IPS-NIHi7 (cell line): ENCODE results near the gene SLC44A4.
"Not testable (repeated sequence)": the region's sequence is repeated elsewhere in the genome, so short reads cannot be mapped to it uniquely, and the experiment has no call there.

ENCODE experiments used
- DNase-seq: peaks from one replicate; pipeline ENCODE4 v3.0.0; 2012; ENCODE audit warnings: mixed read lengths; ENCODE audit errors: extremely low spot score

SLC44A4 gene

DNA sequence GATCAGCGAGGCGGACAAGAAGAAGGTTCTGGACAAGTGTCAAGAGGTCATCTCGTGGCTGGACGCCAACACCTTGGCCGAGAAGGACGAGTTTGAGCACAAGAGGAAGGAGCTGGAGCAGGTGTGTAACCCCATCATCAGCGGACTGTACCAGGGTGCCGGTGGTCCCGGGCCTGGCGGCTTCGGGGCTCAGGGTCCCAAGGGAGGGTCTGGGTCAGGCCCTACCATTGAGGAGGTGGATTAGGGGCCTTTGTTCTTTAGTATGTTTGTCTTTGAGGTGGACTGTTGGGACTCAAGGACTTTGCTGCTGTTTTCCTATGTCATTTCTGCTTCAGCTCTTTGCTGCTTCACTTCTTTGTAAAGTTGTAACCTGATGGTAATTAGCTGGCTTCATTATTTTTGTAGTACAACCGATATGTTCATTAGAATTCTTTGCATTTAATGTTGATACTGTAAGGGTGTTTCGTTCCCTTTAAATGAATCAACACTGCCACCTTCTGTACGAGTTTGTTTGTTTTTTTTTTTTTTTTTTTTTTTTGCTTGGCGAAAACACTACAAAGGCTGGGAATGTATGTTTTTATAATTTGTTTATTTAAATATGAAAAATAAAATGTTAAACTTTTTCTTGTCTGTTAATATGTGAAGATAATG, 49.0 kb downstream of the SLC44A4 start:
- no peak for DNase-seq

- peak; percentile 97 for DNase-seq
Observed at GRCh38 chr6:31827286-31828079, 51.3 kb downstream of the SLC44A4 start, which contains the start of gene HSPA1B. Gene HSPA1B (plus strand): TSS chr6:31827738. CDS start chr6:31827951, 213 bp downstream.

DNA sequence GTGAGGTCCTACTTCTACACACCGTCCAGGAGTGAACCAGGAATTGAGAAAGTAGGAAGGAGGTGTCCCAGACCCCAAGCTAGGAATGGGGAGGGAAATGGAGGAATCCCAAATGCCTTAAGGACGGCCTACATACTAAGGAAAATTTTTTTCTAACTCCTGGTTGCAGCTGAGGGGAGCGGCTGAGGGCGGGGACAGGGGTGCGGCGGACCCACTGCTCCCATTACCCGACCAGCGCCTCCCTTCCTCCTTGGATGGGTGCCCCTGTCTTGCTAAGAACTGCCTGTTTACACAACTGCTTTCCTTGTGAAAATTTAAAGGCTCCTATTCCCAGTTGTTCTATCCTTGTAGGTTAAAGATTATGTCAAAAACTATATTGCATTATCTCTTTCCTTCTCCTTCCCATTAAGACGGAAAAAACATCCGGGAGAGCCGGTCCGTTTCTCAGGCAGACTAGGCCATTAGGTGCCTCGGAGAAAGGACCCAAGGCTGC, 52.0 kb downstream of the SLC44A4 start:
- DNase-seq = peak; percentile 42

DNA sequence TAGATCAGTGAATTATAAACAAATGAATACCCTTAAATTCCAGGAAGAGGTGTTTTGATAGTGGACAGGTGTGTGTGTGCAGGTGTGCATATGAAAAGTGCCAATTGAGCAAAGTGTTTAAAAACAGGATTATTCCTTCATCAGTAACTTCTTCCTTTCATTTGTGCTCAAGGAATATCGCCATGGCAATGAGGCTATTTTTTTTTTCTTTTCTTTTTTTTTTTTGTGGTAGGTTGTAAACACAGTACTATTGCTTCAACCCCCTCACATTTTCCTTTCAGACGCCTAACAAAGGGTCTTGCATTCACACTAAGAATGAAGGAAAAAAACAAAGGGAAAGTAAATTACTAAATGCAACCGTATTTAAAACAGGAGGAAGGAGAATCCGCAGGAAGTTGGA, 53.2 kb downstream of the SLC44A4 start:
- DNase-seq = no peak

DNA sequence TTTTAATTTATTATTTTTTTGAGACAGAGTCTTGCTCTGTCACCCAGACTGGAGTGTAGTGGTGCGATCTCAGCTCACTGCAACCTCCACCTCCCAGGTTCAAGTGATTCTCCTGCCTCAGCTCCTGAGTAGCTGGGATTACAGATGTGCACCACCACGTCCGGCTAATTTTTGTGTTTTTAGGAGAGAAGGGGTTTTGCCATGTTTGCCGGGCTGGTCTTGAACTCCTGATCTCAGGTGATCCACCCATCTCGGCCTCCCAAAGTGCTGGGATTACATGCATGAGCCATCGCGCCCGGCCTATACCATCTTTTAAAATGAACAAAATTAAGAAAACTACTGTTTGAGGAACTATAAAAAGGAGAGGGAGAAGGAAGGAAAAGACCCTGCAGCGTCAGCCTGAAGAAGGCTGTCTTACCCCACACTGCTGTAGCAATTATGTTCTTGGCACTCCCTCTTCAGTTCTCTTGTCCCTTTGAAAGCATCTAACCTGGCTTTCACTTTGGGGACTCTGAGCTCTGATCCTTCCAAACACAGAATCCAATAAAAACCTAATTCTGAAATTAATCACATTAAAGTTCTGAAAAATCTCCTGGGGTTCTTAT, 55.1 kb downstream of the SLC44A4 start:
- not testable (repeated sequence) for DNase-seq

- peak; percentile 61 for DNase-seq
Observed at GRCh38 chr6:31822036-31822821, 56.6 kb downstream of the SLC44A4 start.

GRCh38 chr6:31821301-31822035, 57.3 kb downstream of the SLC44A4 start:
- peak; percentile 55 for DNase-seq

- not testable (repeated sequence) for DNase-seq
Observed at GRCh38 chr6:31820399-31820798, 58.4 kb downstream of the SLC44A4 start.

- DNase-seq = no peak
Observed at GRCh38 chr6:31819871-31820299, 58.9 kb downstream of the SLC44A4 start.

DNA sequence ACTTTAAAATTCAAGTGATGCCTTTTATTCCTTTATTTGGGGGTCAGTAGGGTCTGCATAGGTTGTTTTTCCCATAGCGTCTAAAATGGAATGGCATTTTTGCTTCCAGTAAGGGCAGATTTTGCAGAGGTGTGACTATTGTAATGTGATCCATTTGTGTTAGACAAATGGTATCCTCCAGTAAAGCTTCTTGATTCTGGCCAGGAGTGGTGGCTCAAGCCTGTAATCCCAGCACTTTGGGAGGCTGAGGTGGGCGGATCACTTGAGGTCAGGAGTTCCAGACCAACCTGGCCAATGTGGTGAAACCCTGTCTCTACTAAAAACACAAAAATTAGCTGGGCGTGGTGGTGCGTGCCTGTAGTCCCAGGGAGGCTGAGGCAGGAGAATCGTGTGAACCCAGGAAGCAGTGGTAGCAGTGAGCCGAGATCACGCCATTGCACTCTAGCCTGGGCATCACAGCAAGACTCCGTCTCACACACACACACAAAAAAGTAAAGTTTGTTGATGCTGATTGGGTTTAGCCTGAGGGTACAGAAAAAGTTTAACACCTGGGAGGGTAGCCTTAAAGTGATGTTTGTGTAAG, 60.8 kb downstream of the SLC44A4 start:
- DNase-seq = not testable (repeated sequence)

DNA sequence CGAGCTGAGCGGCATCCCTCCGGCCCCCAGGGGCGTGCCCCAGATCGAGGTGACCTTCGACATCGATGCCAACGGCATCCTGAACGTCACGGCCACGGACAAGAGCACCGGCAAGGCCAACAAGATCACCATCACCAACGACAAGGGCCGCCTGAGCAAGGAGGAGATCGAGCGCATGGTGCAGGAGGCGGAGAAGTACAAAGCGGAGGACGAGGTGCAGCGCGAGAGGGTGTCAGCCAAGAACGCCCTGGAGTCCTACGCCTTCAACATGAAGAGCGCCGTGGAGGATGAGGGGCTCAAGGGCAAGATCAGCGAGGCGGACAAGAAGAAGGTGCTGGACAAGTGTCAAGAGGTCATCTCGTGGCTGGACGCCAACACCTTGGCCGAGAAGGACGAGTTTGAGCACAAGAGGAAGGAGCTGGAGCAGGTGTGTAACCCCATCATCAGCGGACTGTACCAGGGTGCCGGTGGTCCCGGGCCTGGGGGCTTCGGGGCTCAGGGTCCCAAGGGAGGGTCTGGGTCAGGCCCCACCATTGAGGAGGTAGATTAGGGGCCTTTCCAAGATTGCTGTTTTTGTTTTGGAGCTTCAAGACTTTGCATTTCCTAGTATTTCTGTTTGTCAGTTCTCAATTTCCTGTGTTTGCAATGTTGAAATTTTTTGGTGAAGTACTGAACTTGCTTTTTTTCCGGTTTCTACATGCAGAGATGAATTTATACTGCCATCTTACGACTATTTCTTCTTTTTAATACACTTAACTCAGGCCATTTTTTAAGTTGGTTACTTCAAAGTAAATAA, 61.5 kb downstream of the SLC44A4 start:
- DNase-seq = not testable (repeated sequence)

DNA sequence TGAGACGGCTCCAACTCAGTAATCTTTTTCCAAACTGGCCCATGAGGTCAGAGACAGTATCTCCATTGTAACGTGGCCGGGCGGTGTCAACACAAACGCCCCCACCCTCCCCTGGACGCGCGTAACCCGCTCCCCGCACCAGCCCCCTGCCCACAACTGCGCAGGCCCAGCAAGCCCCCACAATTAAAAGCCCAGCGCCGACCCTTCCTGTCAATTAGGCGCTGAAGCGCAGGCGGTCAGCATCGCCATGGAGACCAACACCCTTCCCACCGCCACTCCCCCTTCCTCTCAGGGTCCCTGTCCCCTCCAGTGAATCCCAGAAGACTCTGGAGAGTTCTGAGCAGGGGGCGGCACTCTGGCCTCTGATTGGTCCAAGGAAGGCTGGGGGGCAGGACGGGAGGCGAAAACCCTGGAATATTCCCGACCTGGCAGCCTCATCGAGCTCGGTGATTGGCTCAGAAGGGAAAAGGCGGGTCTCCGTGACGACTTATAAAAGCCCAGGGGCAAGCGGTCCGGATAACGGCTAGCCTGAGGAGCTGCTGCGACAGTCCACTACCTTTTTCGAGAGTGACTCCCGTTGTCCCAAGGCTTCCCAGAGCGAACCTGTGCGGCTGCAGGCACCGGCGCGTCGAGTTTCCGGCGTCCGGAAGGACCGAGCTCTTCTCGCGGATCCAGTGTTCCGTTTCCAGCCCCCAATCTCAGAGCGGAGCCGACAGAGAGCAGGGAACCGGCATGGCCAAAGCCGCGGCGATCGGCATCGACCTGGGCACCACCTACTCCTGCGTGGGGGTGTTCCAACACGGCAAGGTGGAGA, 63.6 kb downstream of the SLC44A4 start, which contains the start of the genes HSPA1A and HSPA1L:
HSPA1A (plus strand) TSS at position 519 of the 814 bp plus-strand sequence; CDS start at position 733, 214 bp downstream.
HSPA1L (minus strand) TSS at position 259 of the 814 bp plus-strand sequence. CDS start 3,311 bp downstream, outside the sequence.
- peak; percentile 79 for DNase-seq

DNA sequence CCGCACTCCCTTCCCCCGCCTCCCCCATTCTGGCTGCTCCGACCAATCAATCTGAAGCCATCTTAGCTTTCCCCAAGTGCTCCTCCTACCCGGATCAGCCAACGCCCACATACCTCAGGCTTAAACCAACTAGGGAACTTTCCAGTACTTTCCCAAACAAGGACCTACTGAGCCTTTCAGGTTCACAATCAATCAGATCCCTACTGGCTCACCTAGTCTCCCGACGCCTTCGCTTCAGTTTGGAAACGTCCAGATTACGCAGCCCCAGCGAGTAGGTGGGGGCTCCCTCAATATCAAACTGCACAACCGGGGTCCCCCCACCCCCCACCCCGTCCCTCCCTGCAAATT, 64.1 kb downstream of the SLC44A4 start:
- DNase-seq = peak; percentile 87

DNA sequence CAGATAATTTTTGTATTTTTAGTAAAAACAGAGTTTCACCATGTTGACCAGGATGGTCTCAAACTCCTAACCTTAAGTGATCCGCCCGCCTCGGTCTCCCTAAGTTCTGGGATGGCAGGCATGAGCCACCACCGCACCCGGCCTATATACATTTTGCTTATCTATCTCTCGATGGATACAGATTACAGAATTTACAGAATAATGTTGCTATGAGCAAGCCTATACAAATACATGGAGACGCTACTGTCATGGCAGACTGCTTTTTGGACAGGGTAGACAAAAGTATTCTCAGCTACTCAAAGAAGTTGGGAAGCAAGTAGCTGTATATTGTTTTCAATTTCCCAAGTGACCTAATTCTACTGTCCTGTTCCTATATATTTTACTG, 65.3 kb downstream of the SLC44A4 start:
- DNase-seq = no peak
